Endothelial cell of umbilical vein (primary cell): ENCODE data around the gene SFTPA2.

Experiments used
- CTCF ChIP-seq, 2 donors: IDR thresholded peaks; 1 replicate in 1 of 2; 2 replicates in 1 of 2; pipeline ENCODE4 v1.5.1; 2011; ENCODE audit warnings: low read length in 2 of 2, mild to moderate bottlenecking in 2 of 2, moderate library complexity in 2 of 2, control low read depth in 1 of 2, inconsistent platforms in 1 of 2, low read depth in 1 of 2; ENCODE audit not compliant: insufficient read depth in 1 of 2; ENCODE audit errors: extremely low read depth in 1 of 2
- FOS ChIP-seq: IDR thresholded peaks from 2 replicates; pipeline ENCODE4 v1.6.1; 2011; ENCODE audit warnings: mild to moderate bottlenecking, low read length, moderate library complexity, borderline replicate concordance; ENCODE audit not compliant: insufficient read depth
- POLR2A ChIP-seq: IDR thresholded peaks from 2 replicates; pipeline ENCODE4 v1.6.1; 2012; ENCODE audit warnings: low read depth, mild to moderate bottlenecking, control low read depth, low read length
- POLR2AphosphoS5 ChIP-seq: IDR thresholded peaks from 2 replicates; pipeline ENCODE4 v1.6.1; 2012; ENCODE audit warnings: low read depth, mild to moderate bottlenecking, control low read depth, low read length, moderate library complexity; ENCODE audit not compliant: insufficient read depth

GRCh38 chr10:79586933-79587332, 26.7 kb upstream of the SFTPA2 start:
- TF ChIP-seq FOS (no peak), CTCF (IDR thresholded peaks at IDR 0.05; ENCODE audit: extremely low read depth in 1 of 2, insufficient read depth in 1 of 2, low read depth in 1 of 2, low read length in 2 of 2) (no peak), POLR2A (no peak), POLR2AphosphoS5 (no peak)
